ENCODE data around the gene CCDC116.
"Not testable (repeated sequence)": the region's sequence is repeated elsewhere in the genome, so short reads cannot be mapped to it uniquely, and the experiment has no call there.

Gene CCDC116

DNA sequence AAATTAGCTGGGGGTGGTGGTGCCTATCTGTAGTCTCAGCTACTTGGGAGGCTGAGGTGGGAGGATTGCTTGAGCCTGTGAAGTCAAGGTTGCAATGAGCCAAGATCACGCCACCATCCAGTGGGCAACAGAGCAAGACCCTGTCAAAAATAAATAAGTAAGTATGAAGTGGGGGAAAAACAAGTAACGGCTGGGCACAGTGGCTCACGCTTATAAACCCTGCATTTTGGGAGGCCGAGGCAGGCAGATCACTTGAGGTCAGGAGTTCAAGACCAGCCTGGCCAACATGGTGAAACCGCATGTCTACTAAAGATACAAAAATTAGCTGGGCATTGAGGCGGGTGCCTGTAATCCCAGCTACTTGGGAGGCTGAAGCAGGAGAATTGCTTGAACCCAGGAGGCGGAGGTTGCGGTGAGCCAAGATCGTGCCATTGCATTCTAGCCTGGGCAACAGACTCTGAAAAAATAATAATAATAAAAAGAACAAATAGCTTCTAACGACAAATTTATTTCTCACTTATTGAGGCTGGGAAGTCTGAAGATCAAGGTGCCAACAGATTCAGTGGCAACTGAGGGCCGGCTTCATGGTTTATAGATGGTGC, 22.9 kb upstream of the CCDC116 start:
- FAIRE-seq = not testable (repeated sequence)

DNA sequence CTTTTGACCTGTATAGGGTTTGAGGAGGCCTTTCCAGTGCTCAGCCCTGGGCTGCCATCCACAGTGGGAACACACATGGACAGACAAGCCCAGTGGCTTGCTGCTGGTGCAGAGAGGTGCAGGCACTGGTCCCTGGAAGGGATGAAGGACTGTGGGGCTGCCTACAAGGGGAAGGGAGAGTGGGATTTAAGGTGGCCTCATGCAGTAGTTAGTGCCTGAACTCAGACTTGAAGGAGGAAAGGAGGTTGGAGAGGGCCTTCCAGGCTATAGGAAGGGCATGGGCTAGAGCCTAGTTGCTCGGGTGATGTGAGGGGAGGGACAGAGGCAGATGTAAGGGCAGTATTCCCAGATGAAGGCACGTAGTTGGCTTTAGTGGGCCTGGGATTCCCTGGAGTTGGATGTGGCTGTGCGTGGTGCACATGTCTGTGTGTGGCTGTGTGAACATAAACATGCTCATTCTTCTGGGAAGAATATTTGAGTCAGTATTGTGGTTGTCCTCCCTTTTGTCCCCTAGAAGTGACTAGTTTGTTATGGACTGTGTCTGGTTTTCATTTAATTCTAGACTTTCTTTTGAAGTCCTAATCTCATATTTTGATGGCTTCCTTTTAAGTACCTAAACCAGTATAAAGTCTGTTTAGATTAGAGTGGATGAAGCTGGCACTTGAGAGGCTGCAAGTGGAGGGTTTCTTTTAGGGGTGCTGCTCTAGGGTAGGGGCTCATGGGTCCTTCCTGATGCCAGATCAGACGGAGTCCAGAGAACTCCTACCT, 21.2 kb upstream of the CCDC116 start:
- FAIRE-seq = no peak

DNA sequence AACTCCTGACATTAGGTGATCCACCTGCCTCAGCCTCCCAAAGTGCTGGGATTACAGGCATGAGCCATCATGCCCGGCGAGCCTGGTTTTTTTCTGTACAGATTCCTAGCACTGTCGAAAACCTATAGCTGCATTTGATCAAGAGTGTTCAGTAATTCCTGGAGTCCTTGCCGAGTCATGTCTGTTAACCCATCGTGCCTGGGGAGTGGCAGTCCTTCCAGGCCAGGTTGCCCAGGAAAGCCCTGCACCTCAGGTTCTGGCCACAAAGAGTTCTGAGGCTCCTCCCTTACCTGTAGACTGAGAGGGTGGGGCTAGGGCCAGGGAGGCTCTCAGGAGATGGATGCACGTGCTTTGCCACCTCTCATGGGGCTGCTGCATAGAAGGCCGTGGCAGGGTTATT, 19.7 kb upstream of the CCDC116 start:
- no peak for FAIRE-seq

DNA sequence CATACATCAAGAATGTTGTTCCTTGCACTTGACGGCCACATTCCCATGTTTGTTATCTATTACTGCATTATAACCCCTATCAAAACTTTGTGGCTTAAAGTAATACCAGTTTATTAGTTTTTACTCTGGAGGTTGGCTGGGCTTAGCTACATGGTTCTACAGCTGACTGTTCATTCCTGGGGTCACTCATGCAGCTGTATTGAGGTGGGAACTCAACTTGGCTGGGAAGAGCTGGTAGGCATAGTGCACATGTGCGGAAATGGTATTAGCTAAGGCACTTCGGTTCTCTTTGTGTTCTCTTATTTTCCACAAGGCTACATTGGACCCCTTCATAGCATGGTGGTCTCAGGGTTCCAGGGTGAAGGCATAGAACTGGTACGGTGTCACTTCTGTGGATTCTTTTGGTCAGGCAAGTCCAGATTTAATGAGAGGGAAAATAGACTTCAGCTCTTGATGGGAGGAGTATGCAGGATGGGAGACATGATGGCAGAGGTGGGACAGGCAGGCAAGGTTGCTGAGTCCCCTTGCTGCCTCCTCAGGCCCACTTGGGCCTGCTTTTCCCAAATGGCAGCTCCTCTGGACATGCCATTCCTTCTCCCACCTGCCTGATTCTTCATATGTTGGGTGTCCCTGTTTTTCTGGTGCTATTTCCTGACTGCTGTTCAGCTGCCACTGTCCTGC, 18.9 kb upstream of the CCDC116 start:
- FAIRE-seq = no peak

DNA sequence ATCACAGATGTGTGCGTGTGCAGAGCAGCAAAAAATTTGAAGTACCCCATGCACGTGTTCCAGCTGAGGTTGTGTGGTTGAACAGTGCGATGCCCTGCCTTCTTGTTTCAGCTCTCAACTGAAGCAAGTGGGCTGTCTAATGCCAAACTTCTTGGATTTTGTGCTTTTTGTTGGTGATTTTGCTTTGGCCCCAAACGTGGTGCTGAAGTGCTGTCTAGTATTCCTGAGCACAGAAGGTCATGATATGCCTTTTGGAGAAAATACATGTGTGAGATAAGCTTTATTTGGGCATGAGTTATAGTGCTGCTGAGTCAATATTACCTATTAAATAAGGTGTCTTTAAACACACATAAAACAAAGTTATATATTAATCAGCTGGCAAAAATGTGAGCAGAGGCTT, 16.8 kb upstream of the CCDC116 start:
- no peak for FAIRE-seq

DNA sequence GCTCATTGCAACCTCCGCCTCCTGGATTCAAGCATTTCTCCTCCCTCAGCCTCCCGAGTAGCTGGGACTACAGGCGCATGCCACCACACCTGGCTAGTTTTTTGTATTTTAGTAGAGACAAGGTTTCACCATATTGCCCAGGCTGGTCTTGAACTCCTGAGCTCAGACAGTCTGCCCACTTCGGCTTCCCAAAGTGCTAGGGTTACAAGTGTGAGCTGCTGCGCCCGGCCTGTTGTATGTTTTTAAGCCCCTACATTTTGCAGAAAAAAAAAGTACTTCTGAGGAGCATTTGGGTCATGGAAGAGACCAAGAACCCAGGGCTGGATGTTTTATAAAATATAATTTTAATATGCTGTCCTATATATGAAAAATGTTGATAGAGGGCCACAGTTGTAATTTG, 15.2 kb upstream of the CCDC116 start:
- not testable (repeated sequence) for FAIRE-seq

DNA sequence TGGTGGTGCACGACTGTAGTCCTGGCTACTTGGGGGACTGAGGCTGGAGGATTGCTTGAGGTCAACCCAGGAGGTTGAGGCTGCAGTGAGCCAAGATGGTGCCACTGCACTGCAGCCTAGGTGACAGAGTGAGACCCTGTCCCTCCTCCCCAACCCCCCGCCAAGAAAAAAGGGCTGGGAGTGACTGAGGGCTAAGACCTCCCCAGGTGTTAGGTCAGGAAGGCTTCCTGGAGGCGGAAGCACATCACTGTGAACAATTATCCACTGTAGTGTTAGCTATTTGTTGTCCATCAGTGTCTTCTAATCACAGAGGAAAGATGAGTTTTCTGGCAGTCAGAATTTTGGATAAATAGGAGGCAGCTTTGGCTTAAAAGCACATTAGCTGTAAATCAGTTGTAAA, 11.5 kb upstream of the CCDC116 start:
- no peak for FAIRE-seq

DNA sequence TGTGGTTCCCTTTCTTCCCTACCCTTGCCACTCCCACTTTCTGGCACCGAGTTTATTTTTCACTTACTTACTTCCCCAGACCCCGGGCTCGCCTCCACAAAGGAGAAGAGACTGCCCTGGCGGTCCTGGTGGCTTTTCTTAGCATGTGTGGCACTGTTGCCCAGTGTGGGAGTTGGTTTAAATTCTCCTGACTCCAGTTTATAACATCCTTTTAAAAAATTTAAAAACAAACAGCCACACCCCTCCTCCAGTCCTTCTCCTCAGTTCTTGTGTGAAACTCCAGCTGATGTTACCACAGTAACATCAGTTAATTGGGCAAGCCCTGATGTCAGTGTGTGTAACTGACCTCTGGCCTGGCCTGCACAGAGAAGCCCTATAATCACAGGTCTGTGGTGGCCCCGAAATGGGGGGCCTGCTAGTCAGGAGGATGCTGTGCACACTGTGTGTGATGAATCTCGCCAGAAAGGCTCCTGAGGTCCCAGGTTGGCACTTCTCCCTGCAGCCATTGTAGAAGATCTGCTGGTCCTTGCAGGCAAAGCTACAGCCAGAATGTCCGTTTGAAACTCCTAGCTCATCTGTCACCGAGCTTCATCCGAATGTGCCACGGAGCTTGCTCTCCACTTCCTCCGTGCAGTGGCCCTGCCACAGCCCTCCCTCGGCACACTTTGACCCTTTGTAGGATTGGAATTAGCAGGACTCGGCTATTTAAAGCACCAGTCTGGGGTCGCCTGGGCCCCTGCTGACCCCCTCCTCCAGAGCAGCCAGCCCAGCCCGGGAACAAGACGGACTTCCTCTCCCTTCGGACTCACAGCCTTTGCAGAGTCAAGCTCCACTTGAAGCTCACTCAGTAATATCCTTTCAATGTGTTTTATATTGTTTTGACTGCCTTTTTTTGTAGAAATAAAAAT, 10.3 kb upstream of the CCDC116 start:
- no peak for FAIRE-seq

DNA sequence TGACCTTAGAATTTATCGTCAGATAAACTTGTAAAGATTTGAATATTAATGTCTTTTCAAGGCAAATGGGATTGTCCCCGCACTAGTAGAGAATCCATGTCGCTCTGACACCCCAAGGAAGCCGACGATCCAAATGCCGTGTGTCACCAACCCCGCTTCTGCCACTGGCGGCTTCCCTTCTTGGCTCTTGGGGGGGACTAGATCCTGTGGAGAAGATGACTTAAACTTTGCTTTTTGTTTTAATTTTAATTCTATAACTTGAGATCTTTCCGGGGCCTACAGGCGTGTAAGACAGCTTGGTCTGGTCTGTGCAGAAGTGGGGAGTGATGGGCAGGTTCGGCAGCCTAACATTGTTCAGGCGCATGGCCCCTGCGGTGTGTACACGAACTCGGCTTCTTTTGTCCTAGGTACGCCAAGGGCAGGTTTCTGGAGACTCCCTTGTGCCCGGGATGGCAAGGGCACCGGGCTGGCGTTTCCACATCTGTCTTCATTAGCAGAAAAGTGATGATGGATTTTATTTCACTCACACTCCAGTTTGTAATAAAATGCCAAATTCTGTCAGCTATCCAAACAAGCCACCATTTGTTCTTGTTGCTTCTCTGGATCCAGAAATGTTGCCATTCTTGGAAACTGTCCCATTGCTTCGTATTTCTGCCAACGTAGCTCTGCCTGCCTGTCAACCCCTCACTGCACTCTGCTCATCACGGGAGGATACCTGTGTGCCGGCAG, 9.5 kb upstream of the CCDC116 start:
- FAIRE-seq = no peak

DNA sequence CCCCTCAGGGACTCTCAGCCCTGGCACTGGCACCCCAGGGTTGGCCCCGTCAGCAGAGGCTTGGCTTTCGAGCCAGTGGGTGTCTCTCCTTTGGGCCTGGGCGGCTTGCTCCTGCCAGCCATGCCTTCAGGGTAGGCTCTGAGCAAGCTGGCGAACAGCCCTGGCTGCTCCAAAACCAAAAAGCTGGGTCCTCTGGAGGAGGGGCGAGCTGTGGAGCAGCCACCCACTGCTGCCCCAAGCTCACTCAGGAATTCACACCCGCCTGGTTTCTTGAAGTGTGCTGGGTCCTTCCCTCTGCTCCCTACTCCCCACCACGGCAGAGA, 9.0 kb upstream of the CCDC116 start:
- no peak for FAIRE-seq

DNA sequence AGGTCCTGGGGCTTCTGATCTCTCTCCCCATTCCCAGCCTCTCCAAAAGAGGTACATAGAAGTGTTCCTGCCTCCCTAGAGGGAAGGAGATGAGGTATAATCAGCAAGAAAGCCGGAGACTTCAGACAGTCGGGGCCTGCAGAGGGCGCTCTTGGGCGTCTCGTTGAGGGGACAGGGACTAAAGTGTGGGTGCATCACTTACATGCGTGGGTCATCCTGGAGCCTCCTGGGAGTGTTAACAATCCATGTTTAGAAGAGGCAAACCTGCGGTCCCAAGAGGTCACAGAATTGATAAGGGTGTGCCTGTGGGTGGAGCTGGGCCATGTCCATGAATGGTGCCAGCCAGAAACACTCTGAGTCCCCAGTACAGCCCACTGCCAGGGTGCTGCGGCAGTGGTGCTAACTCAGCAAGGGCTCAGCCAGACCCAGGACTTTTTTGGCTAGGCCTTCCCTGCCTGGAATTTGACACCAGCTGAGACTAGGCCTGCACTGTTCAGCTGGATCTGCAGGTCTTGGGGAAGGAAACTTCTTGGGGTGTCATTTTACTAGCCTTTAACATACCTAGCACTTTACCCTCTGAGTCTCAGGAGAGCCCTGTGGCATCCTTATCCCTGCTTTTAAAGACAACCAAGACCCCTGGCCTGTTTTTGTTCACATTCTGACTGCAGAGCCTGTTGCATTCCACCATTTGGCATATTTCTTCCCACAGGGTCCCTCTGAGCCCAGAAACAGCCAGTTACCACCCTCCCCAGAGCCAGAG, 8.3 kb upstream of the CCDC116 start:
- FAIRE-seq = no peak

DNA sequence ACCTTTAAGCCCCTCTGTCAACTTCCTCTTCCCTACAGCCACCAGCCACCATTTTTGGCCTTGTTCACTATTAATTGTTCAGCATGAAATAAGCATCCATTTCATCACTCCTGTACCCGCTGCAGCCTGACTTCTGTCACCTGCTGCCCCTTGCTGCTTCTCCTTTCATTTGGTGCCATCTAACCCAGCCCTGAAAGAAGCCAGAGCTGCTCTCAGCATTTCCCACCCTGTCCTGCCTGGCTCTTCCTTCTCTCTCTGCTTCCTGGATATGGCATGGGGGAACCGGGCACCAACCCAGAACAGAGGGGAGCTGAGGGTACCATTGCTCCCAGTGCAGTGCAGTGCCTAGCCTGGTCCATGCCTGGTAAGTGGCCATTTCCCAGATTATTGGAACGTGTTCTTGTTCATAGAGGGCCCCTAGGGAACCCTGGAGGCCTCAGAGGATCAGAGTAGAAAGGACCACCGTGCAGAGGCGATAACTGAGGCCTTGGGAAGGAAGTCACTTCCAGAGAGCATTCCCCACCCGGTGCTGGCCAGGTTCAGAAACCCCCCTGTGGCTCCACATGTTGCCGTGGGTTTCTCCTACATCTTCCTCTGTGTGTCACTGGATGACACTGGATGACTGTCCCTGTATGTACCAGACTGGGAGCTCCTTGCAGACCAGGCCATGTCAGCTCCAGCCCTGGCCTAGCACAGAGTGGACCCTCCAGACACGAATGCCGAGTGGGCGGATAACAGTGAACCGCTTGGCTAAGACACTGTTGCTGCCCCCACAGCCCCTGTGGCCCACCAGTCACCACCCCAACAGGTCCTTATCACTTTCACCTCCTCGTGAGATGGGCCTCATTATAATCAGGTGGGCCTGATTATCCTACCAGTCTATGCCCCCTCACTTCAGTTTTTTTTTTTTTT, 7.4 kb upstream of the CCDC116 start:
- no peak for FAIRE-seq

DNA sequence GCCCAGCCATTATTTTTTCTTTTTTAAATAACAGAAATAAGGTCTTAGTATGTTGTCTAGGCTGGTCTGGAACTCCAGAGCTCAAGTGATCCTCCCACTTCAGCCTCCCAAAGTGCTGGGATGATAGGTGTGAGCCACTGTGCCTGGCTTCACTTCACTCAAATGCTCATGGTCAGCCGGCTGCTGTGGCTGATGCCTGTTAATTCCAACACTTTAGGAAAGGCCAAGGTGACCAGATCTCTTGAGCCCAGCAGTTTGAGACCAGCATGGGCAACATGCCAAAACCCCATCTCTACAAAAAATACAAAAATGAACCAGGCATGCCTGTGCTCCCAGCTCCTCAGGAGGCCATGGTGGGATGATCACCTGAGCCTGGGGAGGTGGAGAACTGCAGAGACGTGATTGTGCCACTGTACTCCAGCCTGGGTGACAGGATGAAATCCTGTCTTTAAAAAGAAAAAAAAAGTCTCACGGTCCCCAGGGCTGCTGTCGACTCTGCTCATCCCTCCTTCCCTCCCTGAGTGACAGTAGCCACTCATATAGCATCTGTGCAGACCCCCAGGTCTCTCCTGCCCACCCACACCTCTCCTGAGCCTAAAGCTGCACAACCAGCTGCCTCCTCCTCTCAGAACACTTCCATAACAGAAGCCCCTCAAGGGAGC, 6.4 kb upstream of the CCDC116 start:
- no peak for FAIRE-seq

DNA sequence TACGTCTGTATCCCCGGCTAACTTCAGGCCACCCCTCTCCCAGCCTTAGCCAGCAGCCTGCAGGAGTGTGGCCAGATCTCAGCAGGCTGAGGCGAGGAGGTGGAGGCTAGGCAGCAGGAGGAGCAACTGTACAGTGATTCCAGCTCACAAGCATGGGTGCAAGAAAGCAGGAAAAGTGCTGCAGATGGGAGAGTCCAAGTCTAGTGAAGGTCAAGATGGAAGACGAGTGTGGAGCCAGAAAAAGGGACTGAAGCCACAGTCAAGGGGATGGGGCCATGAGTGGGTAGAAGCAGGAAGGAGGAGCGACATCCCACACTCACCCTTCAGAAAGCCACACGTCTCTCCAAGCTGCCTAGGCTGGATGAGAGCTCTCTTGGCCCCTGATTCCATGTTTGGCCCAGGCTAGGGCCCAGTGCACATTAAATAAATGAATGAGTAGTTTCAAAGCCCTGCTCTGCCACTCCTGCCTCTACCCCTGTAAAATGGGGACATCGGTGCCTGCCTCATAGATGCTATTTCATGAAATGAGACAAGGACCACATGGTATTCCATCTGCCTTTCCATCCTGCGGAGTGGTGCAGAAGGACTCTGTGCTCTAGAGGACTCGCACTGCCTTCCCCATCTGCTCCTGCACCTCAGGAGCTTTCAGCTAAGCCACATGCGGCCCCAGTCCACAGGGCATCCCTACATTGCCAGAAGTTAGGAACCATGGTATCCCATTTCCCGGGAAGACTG, 5.7 kb upstream of the CCDC116 start:
- FAIRE-seq = no peak

DNA sequence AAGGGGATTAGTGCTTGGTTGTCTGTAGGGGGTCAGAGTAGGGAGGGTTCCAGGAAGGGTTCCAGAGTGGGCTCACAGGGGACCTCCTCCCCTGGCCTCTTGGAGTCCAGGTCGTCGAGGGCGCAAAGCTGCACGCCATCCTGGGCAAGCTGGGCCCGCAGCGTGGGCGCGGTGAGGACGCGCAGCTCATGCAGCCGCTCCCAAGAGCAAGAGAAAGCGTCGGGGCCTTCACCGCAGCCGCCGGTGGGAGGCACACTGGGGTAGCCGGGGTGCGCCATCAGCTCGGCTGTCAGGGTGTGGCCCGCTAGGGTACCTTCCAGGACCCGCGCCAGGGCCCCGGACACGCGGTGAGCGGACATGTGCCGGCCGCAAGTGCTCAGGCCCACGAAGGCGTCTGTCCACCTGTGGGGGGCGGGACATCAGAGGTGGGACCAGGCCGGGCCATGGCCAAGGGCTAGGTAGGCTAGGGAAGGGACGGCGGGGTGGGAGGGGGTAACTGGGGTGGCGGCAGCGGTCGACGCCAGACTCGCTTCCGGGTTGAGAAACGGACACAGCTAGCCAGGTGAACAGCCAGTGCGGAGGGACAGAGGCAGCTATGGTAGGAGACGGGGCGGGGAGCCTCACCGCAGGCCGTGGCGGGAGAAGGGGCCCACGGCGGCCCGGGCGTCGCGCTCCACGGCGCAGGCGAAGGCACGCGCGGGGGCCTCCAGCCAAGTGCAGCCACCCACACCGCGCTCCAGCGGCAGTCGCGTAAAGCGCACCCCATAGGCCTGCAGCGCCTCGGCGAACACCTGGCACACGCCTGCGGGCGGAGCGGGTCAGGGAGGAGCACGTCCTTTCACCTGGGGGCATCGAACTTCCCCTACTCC, 3.9 kb upstream of the CCDC116 start:
- no peak for FAIRE-seq

DNA sequence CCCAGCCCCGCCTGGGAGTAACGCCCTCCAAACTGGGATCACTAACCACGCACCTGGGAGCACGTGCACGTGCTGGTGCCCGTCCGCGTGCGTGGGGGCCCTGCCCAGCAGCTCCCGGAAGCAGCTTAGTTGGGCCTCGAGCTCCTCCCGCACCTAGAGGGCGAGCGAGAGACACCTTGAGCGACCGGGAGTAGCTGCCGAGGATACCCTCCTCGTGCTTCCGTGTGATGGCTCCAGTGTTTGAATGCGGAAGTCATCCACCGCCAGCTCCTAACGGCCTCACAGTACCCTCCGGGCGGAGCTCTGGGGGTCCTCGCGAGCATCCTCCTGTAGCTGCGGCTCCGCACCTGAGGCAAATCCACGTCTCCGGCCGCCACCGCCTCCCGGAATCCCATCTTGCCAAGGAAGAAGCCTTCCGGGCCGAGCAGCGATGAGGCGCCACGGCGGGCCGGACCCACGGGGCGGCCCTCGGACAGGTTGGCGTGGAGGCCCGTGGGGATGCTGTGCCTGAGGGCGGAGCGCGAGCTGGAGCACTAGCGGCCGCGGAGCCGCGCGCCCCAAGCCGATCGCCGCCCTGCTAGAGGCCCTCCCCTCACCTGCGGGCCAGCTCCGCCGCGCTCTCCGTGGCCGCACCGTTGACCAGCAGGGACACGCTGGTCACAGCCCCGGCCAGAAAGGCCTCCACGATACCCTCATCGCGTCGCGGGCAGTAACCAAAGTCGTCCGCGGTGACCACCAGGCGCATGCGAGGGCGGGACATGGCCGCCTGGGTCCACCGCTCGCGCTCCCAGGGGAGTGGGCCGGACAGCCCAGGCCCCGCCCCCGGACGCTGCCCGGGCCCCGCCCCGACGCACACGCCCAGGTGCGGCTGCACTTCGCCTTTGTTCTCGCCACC, 3.1 kb upstream of the CCDC116 start, which contains the start of gene YDJC:
YDJC (minus strand) TSS at position 768 of the 895 bp plus-strand sequence; CDS start at position 760, 8 bp downstream.
- no peak for FAIRE-seq

DNA sequence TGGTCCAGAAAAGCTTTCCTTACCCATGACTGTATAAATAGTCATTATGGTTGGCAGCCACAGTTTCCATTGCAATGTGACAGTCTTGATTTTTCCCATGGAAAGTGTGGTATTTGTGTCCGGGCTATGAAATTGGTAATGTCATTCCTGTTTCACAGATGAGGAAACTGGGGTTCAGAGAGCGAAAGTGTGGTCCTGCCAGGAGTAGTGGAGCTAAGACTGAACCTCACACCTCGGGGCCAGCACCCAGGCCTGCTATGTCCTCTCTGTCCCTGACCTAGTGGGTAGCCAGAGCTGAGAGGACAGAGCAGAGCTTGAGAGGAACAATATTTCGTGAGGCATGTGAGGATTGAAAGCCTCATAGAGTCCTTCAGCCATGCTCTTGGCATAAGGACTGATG, 1.5 kb upstream of the CCDC116 start:
- FAIRE-seq = no peak

All from islet of Langerhans (tissue), 1 donor.